WTC11 (cell line): ENCODE results near the gene TCF7L2. TPM values are rescaled to one million over a fixed set of nuclear protein-coding genes. Genes with fewer than 3 reads are reported as not detected.
A peak's percentile ranks its signal among the peaks of the same experiment; 100 is the strongest.

Experiments used
- ATAC-seq: fragments of 200-7000 bp; cut with Tn5 transposase; 2 replicates; pipeline ENCODE4 v1.10.0; 2021; ENCODE audit warnings: mild to moderate bottlenecking, moderate library complexity
- CTCF ChIA-PET: fragments of 300-600 bp; sonication (Branson Sonifier 250); formaldehyde crosslinking; loops from one replicate; lab custom pipeline; 2021; ENCODE audit warnings: antibody characterized with exemption; lab: Charles Lee
- POLR2A ChIA-PET: fragments of 350-600 bp; sonication (Branson Sonifier 250); formaldehyde crosslinking; loops from one replicate; lab custom pipeline; 2021; ENCODE audit warnings: antibody characterized with exemption; lab: Charles Lee
- DNase-seq: peaks from one replicate; pipeline ENCODE4 v3.0.0; 2021; ENCODE audit warnings: low spot score
- H3K27ac Mint-ChIP-seq: 2 replicates; pipeline ENCODE4 v1.8.0; 2021; ENCODE audit warnings: mixed read lengths
- H3K27me3 Mint-ChIP-seq: 2 replicates; pipeline ENCODE4 v1.8.0; 2021; ENCODE audit warnings: low read depth, mild to moderate bottlenecking, moderate library complexity, mixed read lengths
- H3K36me3 Mint-ChIP-seq: 2 replicates; pipeline ENCODE4 v1.8.0; 2021; ENCODE audit warnings: mixed read lengths
- H3K4me1 Mint-ChIP-seq: 2 replicates; pipeline ENCODE4 v1.8.0; 2022; ENCODE audit warnings: mixed read lengths
- H3K4me3 Mint-ChIP-seq: 2 replicates; pipeline ENCODE4 v1.8.0; 2021; ENCODE audit warnings: mild to moderate bottlenecking, moderate library complexity, mixed read lengths
- H3K9me3 Mint-ChIP-seq: 2 replicates; pipeline ENCODE4 v1.8.0; 2021; ENCODE audit warnings: mixed read lengths
- CTCF ChIP-seq: fragments of 200-600 bp; IDR thresholded peaks from 2 replicates; pipeline ENCODE4 v1.8.0; 2022; ENCODE audit warnings: antibody characterized with exemption
- E2F1 ChIP-seq: sonication (generic); formaldehyde crosslinking; IDR thresholded peaks from 2 replicates; pipeline ENCODE4 v1.8.0; 2022; ENCODE audit warnings: mild to moderate bottlenecking, missing genetic modification reagents
- ERG ChIP-seq: fragments of 250-450 bp; sonication (Bioruptor Pico); IDR thresholded peaks from 2 replicates; pipeline ENCODE4 v1.8.0; 2021; ENCODE audit warnings: mild to moderate bottlenecking
- FOXJ3 ChIP-seq: sonication (generic); formaldehyde crosslinking; IDR thresholded peaks from 2 replicates; pipeline ENCODE4 v1.9.0; 2021; ENCODE audit warnings: missing genetic modification reagents, mild to moderate bottlenecking, borderline replicate concordance
- GTF2I ChIP-seq: fragments of 250-450 bp; sonication (Bioruptor Pico); conservative IDR thresholded peaks from 2 replicates; pipeline ENCODE4 v1.4.0; 2021; ENCODE audit warnings: mild to moderate bottlenecking
- JAZF1 ChIP-seq: fragments of 250-450 bp; sonication (Bioruptor Pico); IDR thresholded peaks from 2 replicates; pipeline ENCODE4 v1.9.0; 2021; ENCODE audit warnings: moderate library complexity, mild to moderate bottlenecking, inconsistent platforms
- JUN ChIP-seq: sonication (generic); formaldehyde crosslinking; IDR thresholded peaks from 2 replicates; pipeline ENCODE4 v1.8.0; 2023; ENCODE audit warnings: mild to moderate bottlenecking, missing genetic modification reagents
- MXD4 ChIP-seq: fragments of 250-450 bp; sonication (Bioruptor Pico); IDR thresholded peaks from 2 replicates; pipeline ENCODE4 v1.8.0; 2021; ENCODE audit warnings: mild to moderate bottlenecking, moderate library complexity, borderline replicate concordance
- NFATC4 ChIP-seq: fragments of 250-450 bp; sonication (Bioruptor Pico); IDR thresholded peaks from 2 replicates; pipeline ENCODE4 v1.9.0; 2021; ENCODE audit warnings: mild to moderate bottlenecking
- OVOL2 ChIP-seq: fragments of 250-450 bp; sonication (Bioruptor Pico); IDR thresholded peaks from 2 replicates; pipeline ENCODE4 v1.9.0; 2021; ENCODE audit warnings: mild to moderate bottlenecking, borderline replicate concordance
- PRDM15 ChIP-seq: sonication (generic); formaldehyde crosslinking; IDR thresholded peaks from 2 replicates; pipeline ENCODE4 v1.8.0; 2022; ENCODE audit warnings: missing genetic modification reagents
- PRRX2 ChIP-seq: fragments of 250-450 bp; sonication (Bioruptor Pico); IDR thresholded peaks from 2 replicates; pipeline ENCODE4 v1.8.0; 2021; ENCODE audit warnings: mild to moderate bottlenecking
- RORB ChIP-seq: fragments of 250-450 bp; sonication (Bioruptor Pico); IDR thresholded peaks from 2 replicates; pipeline ENCODE4 v1.9.0; 2021; ENCODE audit warnings: mild to moderate bottlenecking
- SOX15 ChIP-seq: fragments of 250-450 bp; sonication (Bioruptor Pico); IDR thresholded peaks from 2 replicates; pipeline ENCODE4 v1.9.0; 2021; ENCODE audit warnings: mild to moderate bottlenecking
- TCF7 ChIP-seq: sonication (generic); formaldehyde crosslinking; IDR thresholded peaks from 2 replicates; pipeline ENCODE4 v1.8.0; 2022; ENCODE audit warnings: mild to moderate bottlenecking, low read depth, missing genetic modification reagents, moderate library complexity
- TEAD4 ChIP-seq: sonication (generic); formaldehyde crosslinking; IDR thresholded peaks from 2 replicates; pipeline ENCODE4 v1.8.0; 2022; ENCODE audit warnings: mild to moderate bottlenecking, missing genetic modification reagents
- USF2 ChIP-seq: sonication (generic); formaldehyde crosslinking; IDR thresholded peaks from 2 replicates; pipeline ENCODE4 v1.8.1; 2023; ENCODE audit warnings: mild to moderate bottlenecking, missing genetic modification reagents, moderate library complexity
- ZBTB21 ChIP-seq: sonication (generic); formaldehyde crosslinking; IDR thresholded peaks from 2 replicates; pipeline ENCODE4 v1.8.1; 2023; ENCODE audit warnings: mild to moderate bottlenecking, missing genetic modification reagents, borderline replicate concordance
- ZNF425 ChIP-seq: fragments of 250-450 bp; sonication (Bioruptor Pico); conservative IDR thresholded peaks from 2 replicates; pipeline ENCODE4 v1.9.0; 2021; ENCODE audit warnings: mild to moderate bottlenecking
- ZNF512 ChIP-seq: sonication (generic); formaldehyde crosslinking; IDR thresholded peaks from 2 replicates; pipeline ENCODE4 v1.8.1; 2022; ENCODE audit warnings: missing genetic modification reagents, borderline replicate concordance
- total RNA-seq: library from RNA; stranded (reverse); gene quantifications from 3 replicates; pipeline ENCODE4 v1.2.3, GENCODE V29; 2021

TCF7L2 gene
- total RNA-seq, 1 experiment from 2014 or later = 44.5 TPM

- TF ChIP-seq ZNF425 (CRISPR knock-in tag) (no peak), ZNF512 (CRISPR knock-in tag) (no peak), E2F1 (CRISPR knock-in tag) (no peak), TEAD4 (no peak), USF2 (CRISPR knock-in tag) (no peak)
Measured at GRCh38 chr10:113140143-113141011, 190.3 kb downstream of the TCF7L2 start (continued).

GRCh38 chr10:113142601-113143362 is 192.7 kb downstream of the TCF7L2 start:
- peaks cover 45% of the 10 kb centered on the region for H3K36me3 Mint-ChIP-seq
- no peaks in the 10 kb centered on the region for H3K9me3 Mint-ChIP-seq
- H3K27ac Mint-ChIP-seq = peak overlapping the region; percentile 34; the same call in 1 of the 2 replicates
- no peak for TF ChIP-seq MXD4 (CRISPR knock-in tag)
- no peak for TF ChIP-seq CTCF
- TF ChIP-seq TCF7 (CRISPR knock-in tag) = no peak
- TF ChIP-seq ERG (CRISPR knock-in tag) = no peak
- TF ChIP-seq SOX15 (CRISPR knock-in tag) = no peak
- TF ChIP-seq GTF2I (CRISPR knock-in tag) = no peak
- TF ChIP-seq JUN (CRISPR knock-in tag) = no peak
- no peak for TF ChIP-seq PRDM15 (CRISPR knock-in tag)
- TF ChIP-seq RORB (CRISPR knock-in tag) = no peak
- no peak for TF ChIP-seq NFATC4 (CRISPR knock-in tag)
- no peak for TF ChIP-seq PRRX2 (CRISPR knock-in tag)
- no peak for TF ChIP-seq JAZF1
- TF ChIP-seq ZBTB21 (CRISPR knock-in tag) = no peak
- TF ChIP-seq OVOL2 (CRISPR knock-in tag) = no peak
- TF ChIP-seq FOXJ3 (CRISPR knock-in tag) = no peak

More at GRCh38 chr10:113142601-113143362, 192.7 kb downstream of the TCF7L2 start:
- peaks cover 32% of the 10 kb centered on the region for H3K4me1 Mint-ChIP-seq
- DNase-seq (no peak), ATAC-seq (peak; percentile 25; the same call in 1 of the 2 replicates)
- POLR2A ChIA-PET = interaction anchor here (0.6 kb wide), 2 partner anchors 23 to 70 kb away, joined by 3 read pairs; no protein-coding TSS in a partner anchor
- no peaks in the 10 kb centered on the region for H3K27me3 Mint-ChIP-seq
- H3K4me3 Mint-ChIP-seq = no peak overlapping the region
- CTCF ChIA-PET = interaction anchor here (0.8 kb wide), 1 partner anchor 11 kb away, joined by 3 read pairs; no protein-coding TSS in a partner anchor
